Loucy (cell line): ENCODE data around the gene CNPY1.

ENCODE experiments used
- H2AFZ ChIP-seq: fragments of 200-600 bp; sonication (generic); 2 replicates; pipeline ENCODE4 v1.6.0; 2016; ENCODE audit warnings: antibody characterized with exemption, mild to moderate bottlenecking, low read length, moderate library complexity
- H3F3A ChIP-seq: fragments of 200-600 bp; 2 replicates; pipeline ENCODE4 v1.6.0; 2016; ENCODE audit warnings: antibody characterized with exemption, low read depth, mild to moderate bottlenecking
- H3K27me3 ChIP-seq: fragments of 200-600 bp; sonication (generic); 2 replicates; pipeline ENCODE4 v1.6.1; 2014; ENCODE audit warnings: low read length, mild to moderate bottlenecking; ENCODE audit not compliant: insufficient read depth, poor library complexity, severe bottlenecking
- H3K36me3 ChIP-seq: fragments of 200-600 bp; sonication (generic); 2 replicates; pipeline ENCODE4 v1.6.1; 2016; ENCODE audit warnings: low read length; ENCODE audit not compliant: insufficient read depth
- H3K4me1 ChIP-seq: fragments of 200-600 bp; sonication (generic); 2 replicates; pipeline ENCODE4 v1.5.1; 2014; ENCODE audit warnings: low read length, mild to moderate bottlenecking; ENCODE audit not compliant: insufficient read depth, poor library complexity, severe bottlenecking
- H3K4me2 ChIP-seq: fragments of 200-600 bp; sonication (generic); 2 replicates; pipeline ENCODE4 v1.6.0; 2014; ENCODE audit warnings: antibody characterized with exemption, low read length, low read depth, mild to moderate bottlenecking; ENCODE audit not compliant: poor library complexity, severe bottlenecking
- H3K4me3 ChIP-seq: fragments of 200-600 bp; sonication (generic); 2 replicates; pipeline ENCODE4 v1.5.1; 2014; ENCODE audit warnings: low read length, mild to moderate bottlenecking, mixed read lengths; ENCODE audit not compliant: poor library complexity, severe bottlenecking
- H3K79me2 ChIP-seq: fragments of 200-600 bp; sonication (generic); 2 replicates; pipeline ENCODE4 v1.6.1; 2014; ENCODE audit warnings: low read length; ENCODE audit not compliant: insufficient read depth
- H3K9ac ChIP-seq: fragments of 200-600 bp; sonication (generic); 2 replicates; pipeline ENCODE4 v1.6.0; 2014; ENCODE audit warnings: mild to moderate bottlenecking, low read depth, low read length, moderate library complexity; ENCODE audit not compliant: poor library complexity, severe bottlenecking
- H3K9me2 ChIP-seq: fragments of 200-600 bp; sonication (generic); replicated peaks from 2 replicates; pipeline ENCODE4 v1.6.1; 2016; ENCODE audit warnings: low read depth, low read length, mixed read lengths
- H3K9me3 ChIP-seq: fragments of 200-600 bp; sonication (generic); 2 replicates; pipeline ENCODE4 v1.6.1; 2014; ENCODE audit warnings: mild to moderate bottlenecking, antibody characterized with exemption, low read length, low read depth; ENCODE audit not compliant: insufficient read depth
- H4K20me1 ChIP-seq: fragments of 200-600 bp; sonication (generic); 2 replicates; pipeline ENCODE4 v1.6.0; 2014; ENCODE audit warnings: antibody characterized with exemption, low read length, mild to moderate bottlenecking; ENCODE audit not compliant: insufficient read depth, poor library complexity, severe bottlenecking
- CTCF ChIP-seq: fragments of 200-600 bp; sonication (generic); conservative IDR thresholded peaks from 2 replicates; pipeline ENCODE4 v1.5.1; 2014; ENCODE audit warnings: mild to moderate bottlenecking, antibody characterized with exemption, low read length
- EZH2phosphoT487 ChIP-seq: fragments of 200-600 bp; IDR thresholded peaks from 2 replicates; pipeline ENCODE4 v1.6.1; 2018; ENCODE audit warnings: antibody characterized with exemption, mild to moderate bottlenecking, moderate library complexity, borderline replicate concordance

CNPY1 gene

GRCh38 chr7:155488483-155489127 is 57.8 kb downstream of the CNPY1 start:
- no peaks in the 10 kb centered on the region for H3K9me3 ChIP-seq
- H3K36me3 ChIP-seq = no peaks in the 10 kb centered on the region
- H3K4me2 ChIP-seq = no peak overlapping the region
- H3K4me1 ChIP-seq = no peaks in the 10 kb centered on the region
- H2AFZ ChIP-seq = no peak overlapping the region
- H4K20me1 ChIP-seq = no peaks in the 10 kb centered on the region
- no peaks in the 10 kb centered on the region for H3K9me2 ChIP-seq
- no peak overlapping the region for H3K9ac ChIP-seq
- no peaks in the 10 kb centered on the region for H3F3A ChIP-seq
- H3K79me2 ChIP-seq = no peaks in the 10 kb centered on the region
- no peak for TF ChIP-seq CTCF
- no peak for TF ChIP-seq EZH2phosphoT487
- no peak overlapping the region for H3K4me3 ChIP-seq
- no peaks in the 10 kb centered on the region for H3K27me3 ChIP-seq

DNA sequence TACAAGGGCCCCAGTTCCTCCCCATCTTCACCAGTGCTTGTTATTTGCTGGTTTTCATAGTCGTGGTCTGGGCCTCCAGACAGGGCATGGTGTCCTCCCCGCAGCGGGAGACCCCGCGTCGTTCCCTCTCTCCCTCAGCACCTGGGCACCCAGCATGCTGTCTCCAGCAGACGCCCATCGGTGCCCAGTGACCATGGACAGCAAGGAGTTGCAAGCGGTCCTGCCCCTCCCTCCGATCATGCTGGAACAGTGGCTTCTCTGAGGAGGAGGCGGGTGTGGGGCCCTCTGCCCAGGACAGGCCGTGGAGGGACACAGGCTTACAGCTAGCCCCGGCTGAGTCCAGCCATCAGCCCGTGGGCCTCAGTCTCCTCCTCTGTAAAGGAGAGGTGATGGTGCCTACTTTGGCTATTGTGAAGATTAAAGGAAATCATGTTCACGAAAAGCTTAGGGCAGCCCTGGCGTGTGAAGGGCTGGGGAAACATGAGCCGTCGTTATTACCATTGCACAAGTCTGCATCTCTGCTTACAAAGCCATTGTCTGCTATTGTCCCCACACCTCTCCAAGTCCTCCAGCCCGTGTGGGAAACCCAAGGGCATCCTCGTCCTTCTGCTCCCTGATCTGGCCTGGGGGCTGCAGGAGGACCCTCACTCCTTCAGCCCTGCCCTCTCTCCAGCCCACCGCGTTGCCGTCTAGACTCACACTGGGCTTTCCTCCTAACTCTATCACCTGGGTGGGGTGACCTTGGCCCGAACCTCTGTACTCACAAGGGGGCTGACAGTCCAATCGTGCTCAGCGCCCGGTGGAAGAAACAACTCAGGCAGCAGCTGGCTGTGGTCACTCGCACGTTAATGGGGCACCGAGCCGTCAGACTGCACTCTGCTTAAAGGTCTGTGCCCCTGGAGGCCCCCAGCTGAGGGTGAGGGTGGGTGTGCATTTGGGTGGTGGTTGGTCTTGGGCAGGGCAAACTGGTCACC is 58.6 kb downstream of the CNPY1 start:
- H3K9me2 ChIP-seq = no peaks in the 10 kb centered on the region
- no peak overlapping the region for H2AFZ ChIP-seq
- no peak for TF ChIP-seq CTCF
- TF ChIP-seq EZH2phosphoT487 = no peak
- no peaks in the 10 kb centered on the region for H3K4me1 ChIP-seq
- H3K79me2 ChIP-seq = no peaks in the 10 kb centered on the region
- H3F3A ChIP-seq = no peaks in the 10 kb centered on the region
- no peaks in the 10 kb centered on the region for H3K27me3 ChIP-seq
- no peaks in the 10 kb centered on the region for H3K9me3 ChIP-seq
- no peak overlapping the region for H3K4me3 ChIP-seq
- H3K9ac ChIP-seq = no peak overlapping the region
- H4K20me1 ChIP-seq = no peaks in the 10 kb centered on the region
- H3K36me3 ChIP-seq = no peaks in the 10 kb centered on the region
- H3K4me2 ChIP-seq = no peak overlapping the region

DNA sequence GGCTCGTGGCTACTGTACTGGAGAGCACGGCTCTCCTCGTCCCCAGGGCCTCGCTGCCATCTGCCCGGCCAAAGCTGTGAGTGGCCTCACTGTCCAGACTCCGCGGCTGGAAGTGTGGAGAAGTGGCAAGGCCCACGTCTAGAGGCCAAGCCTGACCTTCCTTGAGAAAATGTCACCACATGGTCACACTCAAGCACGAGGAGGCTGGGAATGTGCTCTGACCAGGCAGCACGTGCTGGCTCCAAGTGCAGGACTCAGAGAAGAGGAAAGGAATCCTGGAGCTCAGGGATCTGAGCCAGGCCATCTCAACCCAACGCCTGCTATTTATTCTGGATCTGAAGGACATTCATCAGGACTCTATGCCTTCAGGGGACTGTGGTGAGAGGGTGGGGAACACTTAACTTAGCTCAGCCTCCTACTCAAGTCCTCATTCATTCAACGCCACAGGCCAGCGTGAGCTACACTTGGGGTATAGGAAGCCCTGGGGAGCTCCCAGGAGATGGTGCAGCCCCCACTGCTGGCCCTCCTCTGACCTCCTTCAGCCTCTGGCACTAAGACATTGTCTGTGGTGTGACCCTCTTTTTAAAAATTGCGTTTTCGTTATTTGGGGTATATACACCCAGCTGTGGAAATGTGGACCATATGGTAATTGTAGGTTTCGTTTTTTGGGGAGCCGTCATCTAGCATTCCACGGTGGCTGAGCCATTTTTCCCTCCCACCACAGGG is 59.4 kb downstream of the CNPY1 start:
- no peaks in the 10 kb centered on the region for H3F3A ChIP-seq
- no peaks in the 10 kb centered on the region for H3K79me2 ChIP-seq
- no peak overlapping the region for H3K9ac ChIP-seq
- TF ChIP-seq CTCF = no peak
- no peak for TF ChIP-seq EZH2phosphoT487
- H3K9me2 ChIP-seq = no peaks in the 10 kb centered on the region
- no peaks in the 10 kb centered on the region for H4K20me1 ChIP-seq
- no peaks in the 10 kb centered on the region for H3K36me3 ChIP-seq
- H3K4me1 ChIP-seq = no peaks in the 10 kb centered on the region
- H3K4me3 ChIP-seq = no peak overlapping the region
- no peak overlapping the region for H3K4me2 ChIP-seq
- no peaks in the 10 kb centered on the region for H3K27me3 ChIP-seq
- no peak overlapping the region for H2AFZ ChIP-seq
- no peaks in the 10 kb centered on the region for H3K9me3 ChIP-seq
